GM23248 (cell line): Measurements from ENCODE around the gene SEPHS1. TPM values are rescaled to one million over a fixed set of nuclear protein-coding genes. Genes with fewer than 3 reads are reported as not detected.
A peak's percentile ranks its signal among the peaks of the same experiment; 100 is the strongest.
"Not testable (repeated sequence)": the region's sequence is repeated elsewhere in the genome, so short reads cannot be mapped to it uniquely, and the experiment has no call there.

Experiments
- DNase-seq: peaks from one replicate; pipeline ENCODE4 v3.0.0-alpha.2; 2015
- H2AFZ ChIP-seq: fragments of 200-600 bp; sonication (generic); 2 replicates; pipeline ENCODE4 v1.6.1; 2016; ENCODE audit warnings: antibody characterized with exemption
- H3F3A ChIP-seq: fragments of 200-600 bp; sonication (generic); 2 replicates; pipeline ENCODE4 v1.6.1; 2016; ENCODE audit warnings: mild to moderate bottlenecking, antibody characterized with exemption, mixed run types; ENCODE audit not compliant: insufficient read depth
- H3K27ac ChIP-seq: fragments of 200-600 bp; sonication (generic); 2 replicates; pipeline ENCODE4 v1.5.1; 2016; ENCODE audit warnings: mild to moderate bottlenecking
- H3K27me3 ChIP-seq: fragments of 200-600 bp; sonication (generic); replicated peaks from 2 replicates; pipeline ENCODE4 v1.6.1; 2016; ENCODE audit warnings: mild to moderate bottlenecking; ENCODE audit not compliant: insufficient read depth
- H3K36me3 ChIP-seq: fragments of 200-600 bp; sonication (generic); 2 replicates; pipeline ENCODE4 v1.6.1; 2016; ENCODE audit warnings: low read depth, mild to moderate bottlenecking
- H3K4me1 ChIP-seq: fragments of 200-600 bp; sonication (generic); 2 replicates; pipeline ENCODE4 v1.6.1; 2016; ENCODE audit warnings: mild to moderate bottlenecking; ENCODE audit not compliant: insufficient read depth
- H3K4me2 ChIP-seq: fragments of 200-600 bp; sonication (generic); one replicate; pipeline ENCODE4 v1.6.1; 2016; ENCODE audit warnings: mild to moderate bottlenecking; ENCODE audit not compliant: unreplicated experiment
- H3K4me3 ChIP-seq: fragments of 200-600 bp; sonication (generic); 2 replicates; pipeline ENCODE4 v1.5.1; 2016; ENCODE audit warnings: mild to moderate bottlenecking
- H3K79me2 ChIP-seq: fragments of 200-600 bp; sonication (generic); 2 replicates; pipeline ENCODE4 v1.6.1; 2016; ENCODE audit warnings: mild to moderate bottlenecking; ENCODE audit not compliant: insufficient read depth
- H3K9ac ChIP-seq: fragments of 200-600 bp; sonication (generic); 2 replicates; pipeline ENCODE4 v1.6.1; 2016; ENCODE audit warnings: mild to moderate bottlenecking
- H3K9me2 ChIP-seq: fragments of 200-600 bp; sonication (generic); 2 replicates; pipeline ENCODE4 v1.6.1; 2016; ENCODE audit warnings: mixed run types, mild to moderate bottlenecking, moderate library complexity; ENCODE audit not compliant: insufficient read depth
- H3K9me3 ChIP-seq: fragments of 200-600 bp; sonication (generic); one replicate; pipeline ENCODE4 v1.6.1; 2017; ENCODE audit warnings: low read depth
- H4K20me1 ChIP-seq: fragments of 200-600 bp; sonication (generic); 2 replicates; pipeline ENCODE4 v1.6.0; 2016; ENCODE audit not compliant: insufficient read depth
- EZH2 ChIP-seq: fragments of 200-600 bp; sonication (generic); IDR thresholded peaks from 2 replicates; pipeline ENCODE4 v1.6.1; 2018; ENCODE audit warnings: antibody characterized with exemption, mild to moderate bottlenecking; ENCODE audit not compliant: insufficient read depth, poor library complexity, severe bottlenecking
- EZH2phosphoT487 ChIP-seq: fragments of 200-600 bp; sonication (generic); IDR thresholded peaks from 2 replicates; pipeline ENCODE4 v1.6.1; 2018; ENCODE audit warnings: antibody characterized with exemption, moderate library complexity, mild to moderate bottlenecking, low read depth; ENCODE audit not compliant: insufficient read depth
- WGBS, 2 experiments: methylation state at CpG; one replicate each; pipeline ENCODE4 v1.1.6; 2015 to 2017; ENCODE audit warnings: low lambda C conversion rate in 2 of 2, low coverage in 1 of 2; ENCODE audit errors: missing lambda C conversion rate in 2 of 2; 5-methylcytosine and 5-hydroxymethylcytosine counted together
- in situ Hi-C: fragments of 300-500 bp; cut with MboI; formaldehyde crosslinking; loops from 2 replicates; pipeline ENCODE4 v1.15.0; 2020
- polyA plus RNA-seq: library from polyadenylated mRNA; unstranded; fragments of >200 nt; fragmentation: Nextera tagmentation; extraction: Ambion mirVana; gene quantifications from 2 replicates; pipeline ENCODE4 v1.2.1, GENCODE V29; 2016
- total RNA-seq: library from RNA; depleted of rRNA; stranded (reverse); fragments of >200 nt; shearing (Covaris generic); gene quantifications from 2 replicates; pipeline ENCODE4 v1.2.3, GENCODE V29; 2014

Gene SEPHS1
- total and polyA plus RNA-seq, 2 experiments from 2014 or later = 16.6 to 35.0 TPM

DNA sequence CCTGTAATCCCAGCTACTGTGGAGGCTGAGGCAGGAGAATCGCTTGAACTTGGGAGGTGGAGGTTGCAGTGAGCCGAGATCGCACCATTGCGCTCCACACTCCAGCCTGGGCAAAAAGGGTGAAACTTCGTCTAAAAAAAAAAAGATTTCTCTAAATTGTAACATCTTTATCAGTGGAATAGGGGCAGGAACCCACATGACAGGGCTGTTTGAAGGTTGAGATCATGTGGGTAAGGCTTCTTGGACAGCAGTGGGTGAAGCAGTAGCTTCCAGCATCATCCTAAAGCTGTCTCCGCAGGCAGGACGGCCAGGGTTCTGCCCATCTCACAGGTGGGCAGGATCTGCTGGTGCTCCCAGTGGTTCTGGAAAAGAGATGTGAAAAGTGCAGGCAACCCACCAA lies 37.9 kb upstream of the SEPHS1 start:
- Histone ChIP-seq H2AFZ (no peak overlapping the region), H3K4me3 (no peak overlapping the region), H3K36me3 (no peaks in the 10 kb centered on the region), H3F3A (no peaks in the 10 kb centered on the region; the same call in 1 of the 2 replicates), H3K9me3 (no peaks in the 10 kb centered on the region), H3K79me2 (no peaks in the 10 kb centered on the region), H3K27me3 (peaks cover 36% of the 10 kb centered on the region), H3K27ac (no peak overlapping the region), H3K4me2 (peak overlapping the region; percentile 32), H4K20me1 (no peaks in the 10 kb centered on the region), H3K9ac (no peak overlapping the region), H3K9me2 (no peaks in the 10 kb centered on the region), H3K4me1 (peaks cover 4% of the 10 kb centered on the region)
- DNase-seq = no peak
- TF ChIP-seq EZH2phosphoT487 (no peak), EZH2 (no peak)
- in situ Hi-C loops = no loop called here
- WGBS, 2 experiments = 91 to 92% methylated on average over 7 of the region's 7 CpGs

GRCh38 chr10:13383399-13383761 lies 35.3 kb upstream of the SEPHS1 start:
- Histone ChIP-seq H3K27me3 (peaks cover 28% of the 10 kb centered on the region), H3K4me1 (peaks cover 4% of the 10 kb centered on the region), H3K79me2 (no peaks in the 10 kb centered on the region), H4K20me1 (no peaks in the 10 kb centered on the region), H2AFZ (peak overlapping the region; percentile 41), H3F3A (no peaks in the 10 kb centered on the region; the same call in 1 of the 2 replicates), H3K9me2 (no peaks in the 10 kb centered on the region), H3K4me2 (no peak overlapping the region), H3K36me3 (no peaks in the 10 kb centered on the region), H3K27ac (no peak overlapping the region), H3K4me3 (peak overlapping the region; percentile 42; the same call in 1 of the 2 replicates), H3K9ac (no peak overlapping the region), H3K9me3 (no peaks in the 10 kb centered on the region)
- no peak for DNase-seq
- TF ChIP-seq EZH2 = no peak
- no peak for TF ChIP-seq EZH2phosphoT487
- 5 to 12% methylated on average over 16 to 18 of the region's 18 CpGs for WGBS, 2 experiments
- in situ Hi-C loops = no loop called here

GRCh38 chr10:13382703-13383398 lies 34.8 kb upstream of the SEPHS1 start:
- no peak overlapping the region for H3K9ac ChIP-seq
- no peak overlapping the region for H3K27ac ChIP-seq
- H2AFZ ChIP-seq = peak overlapping the region; percentile 41
- no peaks in the 10 kb centered on the region for H4K20me1 ChIP-seq
- peak; percentile 17 for DNase-seq
- peaks cover 4% of the 10 kb centered on the region for H3K4me1 ChIP-seq
- in situ Hi-C loops = no loop called here
- H3K9me3 ChIP-seq = no peaks in the 10 kb centered on the region
- 28 to 31% methylated on average over 23 of the region's 23 CpGs for WGBS, 2 experiments
- H3K4me2 ChIP-seq = no peak overlapping the region
- peak overlapping the region; percentile 42; the same call in 1 of the 2 replicates for H3K4me3 ChIP-seq
- TF ChIP-seq EZH2 (no peak), EZH2phosphoT487 (no peak)
- no peaks in the 10 kb centered on the region for H3K79me2 ChIP-seq
- peaks cover 28% of the 10 kb centered on the region for H3K27me3 ChIP-seq
- H3F3A ChIP-seq = no peaks in the 10 kb centered on the region; the same call in 1 of the 2 replicates
- H3K36me3 ChIP-seq = no peaks in the 10 kb centered on the region
- no peaks in the 10 kb centered on the region for H3K9me2 ChIP-seq

GRCh38 chr10:13379061-13379460 lies 31.0 kb upstream of the SEPHS1 start:
- WGBS, 2 experiments = 63 to 70% methylated on average over 4 of the region's 4 CpGs
- not testable (repeated sequence) for H3F3A ChIP-seq, H4K20me1 ChIP-seq, H3K9ac ChIP-seq, DNase-seq, H3K27ac ChIP-seq, H3K9me3 ChIP-seq, H3K4me1 ChIP-seq, H2AFZ ChIP-seq, H3K4me3 ChIP-seq, H3K79me2 ChIP-seq, H3K4me2 ChIP-seq, H3K36me3 ChIP-seq, H3K9me2 ChIP-seq
- in situ Hi-C loops = loop anchor here (10.0 kb wide), 1 partner anchor 396 kb away; no protein-coding TSS in a partner anchor
- peaks cover 41% of the 10 kb centered on the region for H3K27me3 ChIP-seq

DNA sequence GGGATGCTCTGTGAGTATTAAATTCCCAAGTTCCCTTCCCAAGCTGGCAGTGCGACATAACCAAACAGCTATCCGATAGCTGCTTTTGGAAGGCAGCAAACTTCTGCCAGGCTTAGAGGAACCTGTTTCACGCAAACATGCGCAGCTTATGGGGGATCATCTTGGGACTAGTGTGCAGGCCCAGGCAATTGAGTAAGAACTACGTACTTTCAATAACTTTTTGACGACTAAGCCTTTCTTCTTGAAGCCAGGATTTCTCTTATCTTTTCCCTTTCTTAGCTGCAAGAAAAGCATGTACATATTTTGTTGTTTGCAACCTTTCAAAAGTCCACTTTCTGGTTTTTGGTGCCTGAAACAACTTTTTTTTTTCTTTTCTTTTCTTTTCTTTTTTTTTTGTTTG lies 28.7 kb upstream of the SEPHS1 start:
- Histone ChIP-seq H3K27me3 (peaks cover 22% of the 10 kb centered on the region), H4K20me1 (no peaks in the 10 kb centered on the region), H3K9me2 (no peaks in the 10 kb centered on the region), H3K4me2 (no peak overlapping the region), H3K36me3 (no peaks in the 10 kb centered on the region), H3K27ac (no peak overlapping the region), H3K4me1 (no peaks in the 10 kb centered on the region), H3K9me3 (no peaks in the 10 kb centered on the region), H3K79me2 (no peaks in the 10 kb centered on the region), H3F3A (no peaks in the 10 kb centered on the region), H3K4me3 (no peak overlapping the region), H3K9ac (no peak overlapping the region), H2AFZ (no peak overlapping the region)
- TF ChIP-seq EZH2phosphoT487 = no peak
- no peak for TF ChIP-seq EZH2
- in situ Hi-C loops = loop anchor here (10.0 kb wide), 1 partner anchor 398 kb away; no protein-coding TSS in a partner anchor
- no peak for DNase-seq
- 31 to 35% methylated on average over 6 of the region's 6 CpGs for WGBS, 2 experiments
